GM10248 (cell line): ENCODE results near the gene DLG2.

ENCODE experiments used
- CTCF ChIA-PET: fragments of 300-600 bp; sonication (Branson Sonifier 250); formaldehyde crosslinking; extraction: SDS; loops from one replicate; lab custom pipeline; 2021; ENCODE audit warnings: antibody characterized with exemption; lab: Yijun Ruan, JAX
- POLR2A ChIA-PET: fragments of 350-650 bp; sonication (Branson Sonifier 250); formaldehyde crosslinking; extraction: SDS; loops from one replicate; lab custom pipeline; 2020; ENCODE audit warnings: antibody characterized with exemption; lab: Yijun Ruan, JAX
- DNase-seq: peaks from one replicate; pipeline ENCODE4 v3.0.0; 2012; ENCODE audit errors: extremely low spot score
- CTCF ChIP-seq: IDR thresholded peaks from 2 replicates; pipeline ENCODE4 v1.5.1; 2012; ENCODE audit warnings: mild to moderate bottlenecking, low read depth; ENCODE audit errors: extremely low read depth, missing control alignments, control extremely low read depth

The DLG2 gene

GRCh38 chr11:85307366-85307765 is 319.8 kb downstream of the DLG2 start:
- POLR2A ChIA-PET = no interaction called here
- DNase-seq = no peak

GRCh38 chr11:85301895-85302678 is 325.1 kb downstream of the DLG2 start:
- ChIA-PET POLR2A (no interaction called here), CTCF (interaction anchor here (0.9 kb wide), 1 partner anchor 9 kb away, joined by 3 read pairs; no protein-coding TSS in a partner anchor)
- DNase-seq = no peak
- TF ChIP-seq CTCF = no peak

More at GRCh38 chr11:85307366-85307765, 319.8 kb downstream of the DLG2 start:
- CTCF ChIA-PET = no interaction called here
- TF ChIP-seq CTCF = no peak

- DNase-seq = no peak
- POLR2A ChIA-PET = no interaction called here
- TF ChIP-seq CTCF = no peak
- CTCF ChIA-PET = interaction anchor here (1.4 kb wide), 1 partner anchor 21 kb away, joined by 4 read pairs; no protein-coding TSS in a partner anchor
Observed at GRCh38 chr11:85299258-85299942, 327.7 kb downstream of the DLG2 start.

- no peak for TF ChIP-seq CTCF
- ChIA-PET POLR2A (no interaction called here), CTCF (no interaction called here)
- no peak for DNase-seq
Observed at GRCh38 chr11:85295694-85296271, 331.4 kb downstream of the DLG2 start.

- DNase-seq = no peak
- ChIA-PET CTCF (interaction anchor here (0.6 kb wide), 1 partner anchor 262 kb away, joined by 3 read pairs; no protein-coding TSS in a partner anchor), POLR2A (no interaction called here)
- no peak for TF ChIP-seq CTCF
Observed at GRCh38 chr11:85281550-85281949, 345.6 kb downstream of the DLG2 start.

GRCh38 chr11:85279267-85279666 is 347.9 kb downstream of the DLG2 start:
- ChIA-PET CTCF (interaction anchor here (1.2 kb wide), 1 partner anchor 10 kb away, joined by 5 read pairs; no protein-coding TSS in a partner anchor), POLR2A (no interaction called here)
- DNase-seq = no peak
- no peak for TF ChIP-seq CTCF
